Bone marrow (tissue), 2 donors: ENCODE measurements around the gene LDHB.
"Not testable (repeated sequence)": the region's sequence is repeated elsewhere in the genome, so short reads cannot be mapped to it uniquely, and the experiment has no call there.

ENCODE experiments used
- DNase-seq, 2 donors: peaks; one replicate each; lab custom pipeline; 2025; lab: John Stamatoyannopoulos, UW

LDHB gene

GRCh38 chr12:21661396-21662093 lies 3.9 kb upstream of the LDHB start:
- not testable (repeated sequence) for DNase-seq

DNA sequence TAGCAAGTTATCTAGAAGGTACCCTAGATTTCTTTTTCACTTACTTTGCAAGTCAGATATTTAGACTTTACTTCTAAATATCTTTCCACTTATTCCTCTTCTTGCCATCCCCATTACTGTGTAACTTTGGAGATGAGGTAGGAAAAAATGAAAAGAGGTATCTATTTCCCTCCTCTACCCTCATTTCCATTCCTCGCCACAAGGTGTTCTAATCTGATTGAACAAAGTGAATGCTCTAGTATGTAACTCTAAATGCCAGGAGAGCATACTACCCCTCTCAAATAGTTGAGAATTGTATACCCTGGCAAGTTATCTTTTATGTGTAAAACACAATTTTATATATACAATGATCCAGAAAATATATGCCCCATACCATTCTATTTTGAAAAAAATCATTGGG lies 1.7 kb upstream of the LDHB start:
- DNase-seq, result no peak

GRCh38 chr12:21656905-21657325 lies 727 bp downstream of the LDHB start:
- peak; percentile 22 to 38 for DNase-seq

GRCh38 chr12:21655591-21655990 lies 2.1 kb downstream of the LDHB start:
- DNase-seq, result no peak

- no peak for DNase-seq
Observed at GRCh38 chr12:21651821-21652220, 5.8 kb downstream of the LDHB start.

- no peak for DNase-seq
Observed at GRCh38 chr12:21650997-21651396, 6.6 kb downstream of the LDHB start.

DNA sequence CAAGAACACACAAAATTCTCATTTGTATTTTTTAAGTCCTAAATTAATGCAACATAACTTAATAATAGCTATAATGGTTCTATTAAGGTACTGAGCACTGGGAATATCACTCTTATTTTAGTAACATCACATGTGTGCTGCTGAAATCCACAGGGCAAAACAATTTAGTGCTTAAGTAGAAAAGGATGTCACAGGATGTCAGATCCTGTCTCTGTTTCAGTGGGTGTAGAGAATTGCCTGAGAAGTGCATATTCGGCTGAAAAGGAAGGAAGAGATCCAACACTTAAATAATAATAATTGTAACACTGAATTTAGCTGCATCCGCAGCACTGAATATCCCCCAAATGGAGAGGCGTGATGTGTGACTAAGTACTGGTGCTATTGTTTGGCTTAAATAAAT lies 8.6 kb downstream of the LDHB start:
- DNase-seq, result no peak

DNA sequence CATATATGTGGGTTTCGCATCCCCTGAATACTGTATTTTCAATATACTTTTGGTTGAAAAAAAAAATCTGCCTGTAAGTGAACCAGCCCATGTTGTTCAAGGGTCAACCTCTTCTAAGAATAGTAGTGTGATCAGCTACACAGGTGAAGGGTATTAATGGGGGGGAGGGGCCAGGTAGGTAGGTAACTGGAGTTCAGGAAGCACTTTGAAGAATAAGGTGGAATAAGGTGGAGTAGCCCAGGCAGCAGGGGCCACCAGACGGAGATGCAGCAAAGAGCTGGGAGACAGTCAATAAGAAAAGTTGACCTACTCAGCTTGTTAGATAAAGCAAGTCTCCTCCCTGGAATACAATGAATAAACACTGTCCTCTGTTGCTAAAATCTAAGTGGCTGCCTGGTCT lies 9.3 kb downstream of the LDHB start:
- DNase-seq, result no peak

- DNase-seq, result no peak
Observed at GRCh38 chr12:21647179-21647578, 10.5 kb downstream of the LDHB start.

- DNase-seq, result not testable (repeated sequence)
Observed at GRCh38 chr12:21645041-21645500, 12.6 kb downstream of the LDHB start.

DNA sequence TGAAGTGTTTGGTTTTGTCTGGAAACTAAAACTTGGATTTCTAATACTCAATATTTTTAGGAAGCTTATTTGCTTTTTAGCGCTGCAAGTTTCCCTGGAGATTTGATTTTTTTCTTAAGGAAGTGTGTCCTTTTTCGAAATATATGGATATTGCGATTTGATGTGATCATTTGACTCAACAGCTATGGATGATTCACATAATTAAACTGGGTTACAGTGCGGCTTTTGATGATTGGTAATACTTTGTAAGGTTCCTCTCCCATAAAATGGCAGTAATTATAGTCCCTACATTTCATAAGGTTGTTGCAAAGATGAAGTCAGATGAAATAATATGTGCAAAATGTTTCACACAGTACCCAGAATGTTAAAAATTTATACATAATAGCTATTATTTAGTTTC lies 13.1 kb downstream of the LDHB start:
- no peak for DNase-seq

GRCh38 chr12:21643758-21644157 lies 13.9 kb downstream of the LDHB start:
- no peak for DNase-seq

DNA sequence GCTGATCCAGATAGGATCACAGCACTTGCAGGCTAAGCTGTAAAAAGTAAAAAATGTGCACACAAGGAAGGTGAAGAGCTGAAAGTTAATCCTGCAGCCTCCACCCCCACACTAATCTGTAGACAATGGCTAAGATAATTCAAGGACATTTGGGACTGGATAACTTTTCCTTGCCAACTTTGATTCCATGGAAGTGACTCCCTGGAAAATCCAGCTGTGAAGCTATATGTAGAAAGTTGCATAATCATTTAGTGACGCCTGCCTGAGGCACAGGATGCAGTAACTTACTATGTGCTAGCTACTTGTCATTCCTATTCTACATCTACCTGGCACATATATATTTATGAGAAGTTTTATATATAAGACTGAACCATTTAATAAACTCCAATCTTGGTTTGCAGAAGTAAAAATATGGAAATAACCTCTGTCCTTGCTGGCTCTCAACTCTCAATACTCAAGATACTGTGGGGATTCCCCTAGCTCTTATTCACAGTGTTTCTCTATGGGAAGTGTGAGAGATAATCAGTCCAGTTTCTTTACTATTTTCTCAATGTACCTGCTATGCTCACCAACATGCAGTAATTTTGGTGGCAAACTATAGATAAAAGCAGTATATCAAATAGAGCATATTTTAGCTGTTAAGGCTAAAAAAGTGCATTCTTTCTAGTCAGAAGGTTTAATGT lies 14.8 kb downstream of the LDHB start:
- no peak for DNase-seq

GRCh38 chr12:21638054-21638891 lies 19.4 kb downstream of the LDHB start:
- no peak for DNase-seq

- DNase-seq, result no peak
Observed at GRCh38 chr12:21634245-21634644, 23.4 kb downstream of the LDHB start.

DNA sequence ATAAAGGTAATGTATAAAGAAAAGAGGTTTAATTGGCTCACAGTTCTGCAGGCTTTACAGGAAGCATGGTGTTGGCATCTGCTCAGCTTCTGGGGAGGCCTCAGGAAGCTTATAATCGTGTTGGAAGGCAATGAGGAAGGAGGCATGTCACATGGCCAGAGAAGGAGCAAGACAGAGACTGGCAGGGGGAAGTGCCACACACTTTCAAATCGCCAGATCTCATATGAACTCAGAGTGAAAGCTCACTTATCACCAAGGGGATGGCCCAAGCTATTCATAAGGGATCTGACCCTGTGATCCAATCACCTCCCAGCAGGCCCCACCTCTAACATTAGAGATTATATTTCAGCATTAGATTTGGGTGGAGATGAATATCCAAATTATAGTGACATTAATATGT lies 26.3 kb downstream of the LDHB start:
- DNase-seq, result no peak

DNA sequence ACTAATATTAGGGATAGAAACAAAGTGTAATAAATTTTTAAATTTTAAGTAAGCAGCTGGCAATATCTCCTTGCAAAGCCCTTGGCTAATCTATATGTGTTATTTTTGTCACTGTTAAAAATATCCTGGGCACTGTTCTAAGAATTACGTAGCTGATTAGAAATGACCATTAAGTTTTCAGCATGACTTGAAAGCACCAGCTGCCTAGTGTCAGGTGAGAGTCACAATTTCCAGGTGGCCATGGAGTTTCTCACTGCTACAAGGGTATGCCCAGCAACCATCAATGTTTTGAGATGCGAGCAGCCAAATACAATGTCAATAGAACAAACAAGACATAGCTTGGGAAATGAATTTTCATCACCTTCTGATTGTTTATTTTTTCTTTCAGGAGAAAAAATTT lies 29.7 kb downstream of the LDHB start:
- no peak for DNase-seq

- no peak for DNase-seq
Observed at GRCh38 chr12:21618566-21618965, 39.1 kb downstream of the LDHB start.

- no peak for DNase-seq
Observed at GRCh38 chr12:21617030-21617429, 40.6 kb downstream of the LDHB start.

GRCh38 chr12:21615431-21615830 lies 42.2 kb downstream of the LDHB start:
- peak in 1 of 2 donors; percentile 90 for DNase-seq

DNA sequence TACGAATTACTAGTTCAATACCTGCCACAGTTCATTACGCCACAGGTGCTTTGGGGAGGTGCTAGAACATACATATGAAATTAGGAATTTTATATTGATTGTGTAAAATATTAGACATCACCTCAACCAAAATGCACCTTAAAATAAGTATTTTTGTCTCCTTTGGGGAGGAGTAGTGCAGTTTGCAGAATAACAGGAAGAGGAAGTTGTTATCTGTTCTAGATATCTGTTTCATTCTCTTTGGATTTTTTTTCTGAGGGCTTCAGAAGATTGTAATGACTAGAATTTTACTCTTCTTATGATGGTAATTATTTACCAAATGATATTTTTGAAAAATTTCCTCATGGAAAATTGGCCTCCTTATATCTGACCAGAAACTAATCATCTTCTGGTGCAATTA lies 43.1 kb downstream of the LDHB start:
- peak in 1 of 2 donors; percentile 20 for DNase-seq

DNA sequence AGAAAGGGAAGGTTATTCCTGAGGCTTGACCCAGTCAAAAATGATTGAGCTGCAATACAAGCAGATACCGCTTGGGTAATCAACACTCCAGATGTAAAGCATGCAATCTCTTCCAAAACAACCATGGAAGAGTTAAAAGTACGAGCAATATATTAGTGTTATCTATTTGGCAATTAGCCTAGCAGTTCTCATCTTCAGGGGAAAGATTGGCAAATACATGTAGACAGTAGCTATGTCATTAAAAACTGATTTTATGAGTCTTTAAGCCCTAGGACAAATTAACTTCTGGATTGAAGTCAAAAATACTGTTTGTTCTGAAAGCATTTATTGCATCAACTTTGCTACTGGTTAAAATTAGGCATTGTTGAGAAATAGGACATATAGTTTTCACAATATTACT lies 43.7 kb downstream of the LDHB start:
- no peak for DNase-seq

DNA sequence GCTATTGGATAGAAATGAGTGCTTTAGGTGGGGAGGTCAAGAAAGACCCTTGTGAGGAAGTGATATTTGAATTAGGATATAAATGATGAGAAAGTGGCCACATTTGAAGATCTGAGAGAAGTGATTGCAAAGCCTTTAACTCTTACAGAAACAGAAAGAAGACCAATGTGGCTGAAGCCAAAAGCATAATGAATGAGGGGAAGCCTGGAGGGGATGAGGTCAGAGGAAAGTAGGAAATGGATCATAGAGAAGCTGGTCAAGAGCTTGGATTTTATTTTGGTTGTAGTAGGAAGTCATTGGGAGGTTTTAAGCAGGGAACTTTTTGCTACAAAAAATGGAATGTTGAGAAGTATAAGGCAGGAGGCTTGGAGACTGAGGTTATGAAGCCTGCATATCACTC lies 49.4 kb downstream of the LDHB start:
- no peak for DNase-seq
